GM10248 (cell line): ENCODE data around the gene SEC62.

Experiments
- CTCF ChIA-PET: fragments of 300-600 bp; sonication (Branson Sonifier 250); formaldehyde crosslinking; extraction: SDS; loops from one replicate; lab custom pipeline; 2021; ENCODE audit warnings: antibody characterized with exemption; lab: Yijun Ruan, JAX
- POLR2A ChIA-PET: fragments of 350-650 bp; sonication (Branson Sonifier 250); formaldehyde crosslinking; extraction: SDS; loops from one replicate; lab custom pipeline; 2020; ENCODE audit warnings: antibody characterized with exemption; lab: Yijun Ruan, JAX
- DNase-seq: peaks from one replicate; pipeline ENCODE4 v3.0.0; 2012; ENCODE audit errors: extremely low spot score
- TF ChIP-seq, protein P1 (sequence below): IDR thresholded peaks from 2 replicates; pipeline ENCODE4 v1.5.1; 2012; ENCODE audit warnings: mild to moderate bottlenecking, low read depth; ENCODE audit errors: extremely low read depth, missing control alignments, control extremely low read depth

The SEC62 gene

DNA sequence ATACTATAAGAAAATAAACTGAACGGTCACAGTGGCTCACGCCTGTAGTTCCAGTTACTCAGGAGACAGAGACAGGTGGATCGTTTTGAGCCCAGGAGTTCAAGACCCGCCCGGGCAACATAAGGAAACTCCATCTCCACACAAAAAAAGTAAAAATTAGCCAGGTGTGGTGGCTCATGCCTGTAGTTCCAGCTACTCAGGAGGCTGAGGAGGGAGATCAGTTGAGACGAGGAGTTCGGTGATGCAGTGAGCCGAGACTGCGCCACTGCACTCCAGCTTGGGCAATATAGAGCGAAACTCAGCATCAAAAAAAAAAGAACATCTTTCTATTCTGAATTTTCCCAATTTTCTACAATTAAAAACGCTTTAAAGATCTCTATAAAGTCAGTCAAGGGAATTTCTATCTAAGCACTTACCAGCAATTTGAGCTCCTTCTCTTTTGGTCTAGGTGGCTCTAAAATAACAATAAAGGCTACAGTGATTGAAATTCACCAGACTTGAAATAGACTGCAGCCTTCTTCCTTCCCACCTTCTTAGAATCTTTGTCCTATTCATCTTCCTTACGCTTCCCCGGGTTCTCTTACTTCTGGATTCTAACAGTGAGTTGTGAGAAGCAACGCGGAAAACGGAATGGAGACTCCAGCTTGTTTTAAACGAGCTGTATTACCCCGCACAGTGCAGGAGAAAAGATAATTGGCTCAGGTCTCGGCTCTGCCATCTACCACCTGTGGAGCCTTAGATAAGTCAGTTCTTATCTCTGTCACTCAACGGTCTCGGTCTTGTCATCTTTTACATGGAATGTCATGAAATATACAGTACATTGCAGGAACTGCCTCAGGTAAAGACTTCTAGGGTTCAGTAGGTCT is 812 bp upstream of the SEC62 start:
- DNase-seq = no peak
- ChIA-PET CTCF (interaction anchor here (1.0 to 5.8 kb wide), 13 partner anchors 10 to 203 kb away, joined by 3 to 38 read pairs (median 7); no protein-coding TSS in a partner anchor), POLR2A (interaction anchor here (0.7 to 1.7 kb wide), 4 partner anchors 18 to 152 kb away, joined by 3 to 5 read pairs (median 4); no protein-coding TSS in a partner anchor)
- TF ChIP-seq, protein P1, sequence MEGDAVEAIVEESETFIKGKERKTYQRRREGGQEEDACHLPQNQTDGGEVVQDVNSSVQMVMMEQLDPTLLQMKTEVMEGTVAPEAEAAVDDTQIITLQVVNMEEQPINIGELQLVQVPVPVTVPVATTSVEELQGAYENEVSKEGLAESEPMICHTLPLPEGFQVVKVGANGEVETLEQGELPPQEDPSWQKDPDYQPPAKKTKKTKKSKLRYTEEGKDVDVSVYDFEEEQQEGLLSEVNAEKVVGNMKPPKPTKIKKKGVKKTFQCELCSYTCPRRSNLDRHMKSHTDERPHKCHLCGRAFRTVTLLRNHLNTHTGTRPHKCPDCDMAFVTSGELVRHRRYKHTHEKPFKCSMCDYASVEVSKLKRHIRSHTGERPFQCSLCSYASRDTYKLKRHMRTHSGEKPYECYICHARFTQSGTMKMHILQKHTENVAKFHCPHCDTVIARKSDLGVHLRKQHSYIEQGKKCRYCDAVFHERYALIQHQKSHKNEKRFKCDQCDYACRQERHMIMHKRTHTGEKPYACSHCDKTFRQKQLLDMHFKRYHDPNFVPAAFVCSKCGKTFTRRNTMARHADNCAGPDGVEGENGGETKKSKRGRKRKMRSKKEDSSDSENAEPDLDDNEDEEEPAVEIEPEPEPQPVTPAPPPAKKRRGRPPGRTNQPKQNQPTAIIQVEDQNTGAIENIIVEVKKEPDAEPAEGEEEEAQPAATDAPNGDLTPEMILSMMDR = no peak

DNA sequence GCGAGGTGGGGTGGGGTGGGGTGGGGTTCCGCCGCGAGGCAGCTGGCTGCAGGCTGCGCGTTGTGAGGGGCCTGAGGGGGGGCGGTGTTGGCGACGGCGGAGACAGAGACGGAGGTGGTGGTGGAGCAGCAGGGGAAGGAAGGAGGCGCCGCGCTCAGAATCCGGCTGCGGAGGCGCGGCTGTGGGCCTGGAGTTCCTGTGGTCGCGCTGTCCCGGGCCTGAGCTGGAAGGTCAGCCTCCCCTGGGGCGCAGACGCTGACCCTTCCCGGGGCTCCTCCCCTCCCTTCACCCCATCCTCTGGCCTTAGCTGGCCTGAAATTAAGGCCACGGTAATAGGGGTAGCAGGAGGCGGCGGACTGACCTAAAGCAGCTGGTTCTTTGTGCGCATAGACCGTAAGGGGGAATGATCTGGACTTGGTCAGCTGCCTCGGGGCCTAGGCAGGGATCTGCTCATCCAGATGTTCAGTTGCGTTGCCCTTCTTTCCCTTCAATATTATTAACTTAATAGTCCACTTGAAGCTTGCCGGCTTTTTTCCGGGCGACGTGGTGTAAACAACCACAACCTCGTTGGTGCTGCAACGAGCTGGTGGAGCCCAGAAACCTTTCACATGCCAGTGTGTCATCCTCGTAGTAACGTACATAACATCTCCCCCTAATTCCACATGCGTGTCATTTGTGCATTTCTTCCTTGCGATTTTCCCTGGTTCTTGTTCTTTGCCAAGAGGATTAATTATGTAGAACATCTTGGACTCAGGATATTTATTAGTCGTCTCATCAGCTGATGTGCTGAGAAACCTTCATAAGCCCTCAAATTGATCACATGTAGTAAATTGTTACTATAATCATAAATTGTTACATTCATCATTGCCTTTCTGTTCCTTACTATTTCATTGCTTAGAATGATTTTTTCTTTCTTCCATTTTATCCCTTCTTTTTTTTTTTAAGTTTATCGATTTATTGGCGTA is 626 bp downstream of the SEC62 start:
- ChIA-PET CTCF (interaction anchor here (0.8 to 5.8 kb wide), 18 partner anchors 10 to 110 kb away, joined by 3 to 38 read pairs (median 5); no protein-coding TSS in a partner anchor), POLR2A (interaction anchor here (0.5 to 1.7 kb wide), 5 partner anchors 8 to 346 kb away, joined by 3 to 7 read pairs (median 4); no protein-coding TSS in a partner anchor)
- TF ChIP-seq, protein P1 = no peak
- DNase-seq = no peak

DNA sequence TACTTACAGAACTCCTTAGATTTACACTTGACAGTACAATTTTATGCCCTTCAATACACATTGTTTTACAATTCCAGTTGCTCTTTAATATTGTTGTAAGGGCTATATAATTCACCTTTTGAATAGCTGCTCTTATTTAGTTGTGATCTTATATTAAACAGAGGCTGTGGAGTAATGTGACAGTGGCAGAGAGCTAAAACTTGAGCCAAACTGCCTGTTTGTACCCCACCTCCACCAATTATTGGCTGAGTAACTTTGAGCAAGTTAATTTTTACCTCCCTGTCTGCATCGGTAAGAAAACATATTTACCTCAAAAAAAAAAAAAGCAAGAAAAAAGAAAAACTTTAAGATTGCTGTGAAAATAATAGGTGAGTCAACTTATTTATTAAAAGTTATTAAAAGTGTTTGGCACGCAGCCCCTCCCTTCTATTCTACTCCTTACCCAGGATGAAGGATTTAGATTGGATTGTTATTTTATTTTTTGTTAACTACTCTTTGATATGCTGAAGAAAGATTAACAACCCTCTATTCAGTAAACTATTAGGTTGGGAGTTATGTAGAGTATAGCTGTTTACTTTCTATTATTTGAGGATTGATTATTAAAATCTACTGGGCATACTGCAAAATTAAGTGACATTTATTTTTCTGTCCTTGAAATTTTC is 1.7 kb downstream of the SEC62 start:
- no peak for DNase-seq
- TF ChIP-seq, protein P1 = no peak
- ChIA-PET CTCF (interaction anchor here (1.1 to 5.8 kb wide), 7 partner anchors 9 to 106 kb away, joined by 3 to 38 read pairs (median 4); no protein-coding TSS in a partner anchor), POLR2A (no interaction called here)

- TF ChIP-seq, protein P1 = no peak
- DNase-seq = no peak
- ChIA-PET CTCF (interaction anchor here (1.3 to 5.8 kb wide), 3 partner anchors 8 to 39 kb away, joined by 3 to 38 read pairs (median 5); no protein-coding TSS in a partner anchor), POLR2A (no interaction called here)
Observed at GRCh38 chr3:169969174-169970095, 2.8 kb downstream of the SEC62 start.

DNA sequence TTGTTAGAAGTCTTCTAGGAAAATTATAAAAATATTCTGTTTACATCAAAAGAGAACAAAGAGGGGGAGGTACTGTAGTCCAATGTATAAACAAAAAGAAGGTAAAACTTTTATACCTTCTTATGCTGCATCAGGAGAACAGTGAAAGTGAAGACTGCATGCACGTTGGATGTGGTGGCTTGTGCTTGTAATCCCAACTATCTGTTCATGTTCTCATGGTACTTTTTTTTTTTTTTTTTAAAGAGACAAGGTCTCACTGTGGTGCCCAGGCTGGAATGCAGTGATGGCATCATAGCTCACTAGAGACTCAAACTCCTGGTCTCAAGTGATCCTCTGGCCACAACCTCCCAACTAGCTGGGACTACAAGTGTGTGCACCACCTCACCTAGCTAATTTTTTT is 4.2 kb downstream of the SEC62 start:
- TF ChIP-seq, protein P1 = no peak
- ChIA-PET POLR2A (interaction anchor here (0.6 kb wide), 2 partner anchors 26 to 292 kb away, joined by 3 to 8 read pairs; no protein-coding TSS in a partner anchor), CTCF (interaction anchor here (1.0 to 1.8 kb wide), 3 partner anchors 15 to 19 kb away, joined by 3 to 5 read pairs (median 3); no protein-coding TSS in a partner anchor)
- DNase-seq = no peak
